ENCODE data around the gene FAM168A.

FAM168A gene

GRCh38 chr11:73382183-73382582 lies 215.7 kb downstream of the FAM168A start:
- no peak overlapping the region for H3K4me3 ChIP-seq (replicated peaks in 1 of 2; ENCODE audit: low read depth in 2 of 2, low read length in 2 of 2)
- DNase-seq (ENCODE audit: low read depth in 2 of 2), result no peak
- no peak for TF ChIP-seq CTCF (IDR thresholded peaks at IDR 0.05; ENCODE audit: low read depth, low read length)

- TF ChIP-seq CTCF (IDR thresholded peaks at IDR 0.05; ENCODE audit: low read depth, low read length), result no peak
- H3K4me3 ChIP-seq (replicated peaks in 1 of 2; ENCODE audit: low read depth in 2 of 2, low read length in 2 of 2), result no peak overlapping the region
- DNase-seq (ENCODE audit: low read depth in 2 of 2), result no peak
These were observed 216.3 kb downstream of the FAM168A start for GRCh38 chr11:73381589-73381988.

GRCh38 chr11:73380897-73381410 lies 217.0 kb downstream of the FAM168A start:
- DNase-seq (ENCODE audit: low read depth in 2 of 2), result no peak
- H3K4me3 ChIP-seq (replicated peaks in 1 of 2; ENCODE audit: low read depth in 2 of 2, low read length in 2 of 2), result no peak overlapping the region
- TF ChIP-seq CTCF (IDR thresholded peaks at IDR 0.05; ENCODE audit: low read depth, low read length), result no peak

- DNase-seq (ENCODE audit: low read depth in 2 of 2), result no peak
- H3K4me3 ChIP-seq (replicated peaks in 1 of 2; ENCODE audit: low read depth in 2 of 2, low read length in 2 of 2), result no peak overlapping the region
- TF ChIP-seq CTCF (IDR thresholded peaks at IDR 0.05; ENCODE audit: low read depth, low read length), result no peak
These were observed 217.6 kb downstream of the FAM168A start for GRCh38 chr11:73380331-73380730.

GRCh38 chr11:73379189-73379880 lies 218.6 kb downstream of the FAM168A start:
- no peak for DNase-seq (ENCODE audit: low read depth in 2 of 2)
- TF ChIP-seq CTCF (IDR thresholded peaks at IDR 0.05; ENCODE audit: low read depth, low read length), result no peak
- no peak overlapping the region for H3K4me3 ChIP-seq (replicated peaks in 1 of 2; ENCODE audit: low read depth in 2 of 2, low read length in 2 of 2)

- peak overlapping the region; percentile 59 to 86 for H3K4me3 ChIP-seq (replicated peaks in 1 of 2; ENCODE audit: low read depth in 2 of 2, low read length in 2 of 2)
- peak; percentile 81 to 84 for DNase-seq (ENCODE audit: low read depth in 2 of 2)
- TF ChIP-seq CTCF (IDR thresholded peaks at IDR 0.05; ENCODE audit: low read depth, low read length), result no peak
These were observed 220.9 kb downstream of the FAM168A start for GRCh38 chr11:73376803-73377629.
